GM12892 (cell line): ENCODE data around the gene ACCS.

ENCODE experiments used
- POLR2A ChIP-seq: IDR thresholded peaks from 2 replicates; pipeline ENCODE4 v1.6.1; 2011; ENCODE audit warnings: low read depth, low read length, control low read depth
- POLR2AphosphoS5 ChIP-seq: IDR thresholded peaks from 2 replicates; pipeline ENCODE4 v1.6.1; 2011; ENCODE audit warnings: low read depth, low read length, control low read depth
- TAF1 ChIP-seq: IDR thresholded peaks from 2 replicates; pipeline ENCODE4 v1.6.1; 2011; ENCODE audit warnings: low read depth, mild to moderate bottlenecking, control low read depth, low read length, borderline replicate concordance

DNA sequence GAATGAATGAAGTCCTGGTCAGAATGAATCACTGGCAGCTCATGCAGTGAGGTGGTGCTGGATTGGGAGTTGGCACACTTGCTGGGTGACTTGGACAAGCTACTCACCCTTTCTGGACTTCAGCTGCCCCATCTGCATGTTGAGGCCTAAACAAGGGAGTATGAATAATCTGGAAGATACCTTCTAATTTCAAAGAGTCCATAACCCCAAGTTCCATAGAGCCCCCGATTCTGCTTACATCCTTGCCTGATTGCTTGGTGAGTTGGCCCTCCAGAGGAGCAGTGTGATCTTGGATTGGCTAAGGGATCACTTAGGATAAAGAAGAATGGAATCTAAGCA is 36.6 kb upstream of the ACCS start:
- TF ChIP-seq POLR2AphosphoS5 (no peak), POLR2A (no peak), TAF1 (no peak)
